ENCODE results near the gene MAST3.
A peak's percentile ranks its signal among the peaks of the same experiment; 100 is the strongest.

Gene MAST3

GRCh38 chr19:18108897-18109296, 11.3 kb downstream of the MAST3 start:
- DNase-seq (ENCODE audit: low spot score): no peak
- in situ Hi-C loops (cut with MboI; ENCODE audit: low sequenced_read_pairs, unreplicated experiment): no loop called here
- no peak for TF ChIP-seq CTCF (IDR thresholded peaks at IDR 0.05; ENCODE audit: borderline replicate concordance, control extremely low read depth, extremely low read depth, insufficient read depth, missing control alignments)

- in situ Hi-C loops (cut with MboI; ENCODE audit: low sequenced_read_pairs, unreplicated experiment): no loop called here
- no peak for DNase-seq (ENCODE audit: low spot score)
- TF ChIP-seq CTCF (IDR thresholded peaks at IDR 0.05; ENCODE audit: borderline replicate concordance, control extremely low read depth, extremely low read depth, insufficient read depth, missing control alignments): no peak
These were observed 11.8 kb downstream of the MAST3 start for GRCh38 chr19:18109341-18109732.

GRCh38 chr19:18109733-18110608, 12.4 kb downstream of the MAST3 start:
- in situ Hi-C loops (cut with MboI; ENCODE audit: low sequenced_read_pairs, unreplicated experiment): no loop called here
- no peak for TF ChIP-seq CTCF (IDR thresholded peaks at IDR 0.05; ENCODE audit: borderline replicate concordance, control extremely low read depth, extremely low read depth, insufficient read depth, missing control alignments)
- peak; percentile 77 for DNase-seq (ENCODE audit: low spot score)

DNA sequence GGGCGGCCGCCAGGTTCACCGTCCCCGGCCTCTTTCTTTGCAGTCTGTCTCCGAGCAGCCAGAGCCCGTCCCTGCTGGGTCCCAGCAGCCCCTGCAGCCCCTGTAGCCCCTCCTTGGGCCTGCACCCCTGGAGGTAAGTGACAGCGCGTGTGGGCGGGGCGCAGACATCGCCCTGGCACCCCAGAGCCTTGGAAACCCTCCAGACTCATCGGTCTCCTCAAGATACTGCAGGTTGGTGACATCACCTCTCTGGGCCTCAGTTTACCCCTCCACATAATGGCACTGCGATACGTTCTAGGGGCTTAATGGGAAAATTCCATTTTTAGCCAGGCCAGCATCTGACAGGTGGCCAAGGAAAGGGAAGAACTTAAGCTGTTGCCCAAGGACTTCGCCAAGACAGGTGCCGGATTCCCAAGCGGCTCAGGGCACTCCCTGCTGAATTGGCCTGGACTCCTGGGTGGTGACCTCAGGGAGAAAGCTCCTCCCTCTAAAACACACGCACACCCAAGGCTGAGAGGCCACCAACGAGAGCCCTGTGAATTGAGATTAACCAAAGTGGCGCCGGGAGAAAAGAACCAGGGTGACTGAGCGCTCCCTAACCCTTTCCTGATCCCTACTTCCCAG, 13.1 kb downstream of the MAST3 start:
- in situ Hi-C loops (cut with MboI; ENCODE audit: low sequenced_read_pairs, unreplicated experiment): no loop called here
- DNase-seq (ENCODE audit: low spot score): no peak
- no peak for TF ChIP-seq CTCF (IDR thresholded peaks at IDR 0.05; ENCODE audit: borderline replicate concordance, control extremely low read depth, extremely low read depth, insufficient read depth, missing control alignments)

- DNase-seq (ENCODE audit: low spot score): peak; percentile 79
- in situ Hi-C loops (cut with MboI; ENCODE audit: low sequenced_read_pairs, unreplicated experiment): no loop called here
- peak; percentile 84 for TF ChIP-seq CTCF (IDR thresholded peaks at IDR 0.05; ENCODE audit: borderline replicate concordance, control extremely low read depth, extremely low read depth, insufficient read depth, missing control alignments)
These were observed 15.5 kb downstream of the MAST3 start for GRCh38 chr19:18112989-18113478.

- no peak for DNase-seq (ENCODE audit: low spot score)
- in situ Hi-C loops (cut with MboI; ENCODE audit: low sequenced_read_pairs, unreplicated experiment): no loop called here
- no peak for TF ChIP-seq CTCF (IDR thresholded peaks at IDR 0.05; ENCODE audit: borderline replicate concordance, control extremely low read depth, extremely low read depth, insufficient read depth, missing control alignments)
These were observed 16.2 kb downstream of the MAST3 start for GRCh38 chr19:18113827-18114226.
